GM12878 (cell line): ENCODE results near the gene CUTA. TPM values are rescaled to one million over a fixed set of nuclear protein-coding genes. Genes with fewer than 3 reads are reported as not detected.
A peak's percentile ranks its signal among the peaks of the same experiment; 100 is the strongest.

Experiments used
- ATAC-seq: fragments of 200-7000 bp; cut with Tn5 transposase; 3 replicates; pipeline ENCODE4 v1.9.1; 2020; ENCODE audit warnings: mild to moderate bottlenecking, moderate library complexity
- BruUV-seq: library from RNA; stranded (reverse); fragments of 400-500 nt; replicated peaks from 2 replicates; lab custom pipeline; 2021; lab: Mats Ljungman, UMichigan
- CTCF ChIA-PET: fragments of 300-600 bp; sonication (Branson Sonifier 250); formaldehyde crosslinking; extraction: SDS; loops from one replicate; lab custom pipeline; 2021; ENCODE audit warnings: inconsistent platforms; lab: Yijun Ruan, JAX
- POLR2A ChIA-PET: fragments of 350-600 bp; formaldehyde crosslinking; extraction: SDS; loops from one replicate; lab custom pipeline; 2021; ENCODE audit warnings: inconsistent platforms; lab: Charles Lee
- RAD21 ChIA-PET: fragments of 300-600 bp; sonication (Branson Sonifier 250); formaldehyde crosslinking; loops from one replicate; lab custom pipeline; 2023; ENCODE audit warnings: antibody characterized with exemption; ENCODE audit not compliant: unreplicated experiment; lab: Charles Lee
- SMC1A ChIA-PET: fragments of 300-600 bp; sonication (Branson Sonifier 250); formaldehyde crosslinking; loops from one replicate; lab custom pipeline; 2023; ENCODE audit not compliant: unreplicated experiment, uncharacterized antibody; lab: Charles Lee
- DNase-seq: peaks from one replicate; pipeline ENCODE4 v3.0.0-alpha.2; 2011; ENCODE audit warnings: low read depth, low spot score
- FAIRE-seq: peaks from 3 replicates; lab custom pipeline; 2011; peaks lifted over from hg19 to GRCh38; lab: Jason Lieb, UNC
- H2AFZ ChIP-seq: 2 replicates; pipeline ENCODE4 v1.6.0; 2011; ENCODE audit warnings: low read depth, low read length, control low read depth; ENCODE audit not compliant: control insufficient read depth
- H3K27ac ChIP-seq: 2 replicates; pipeline ENCODE4 v1.5.1; 2011; ENCODE audit warnings: control low read depth; ENCODE audit not compliant: control insufficient read depth, insufficient read depth
- H3K27me3 ChIP-seq, 2 experiments: replicated peaks in 1 of 2; 2 replicates each; pipeline versions ENCODE4 v1.6.0 to v1.6.1; 2011; ENCODE audit warnings: low read length in 1 of 2; ENCODE audit not compliant: control insufficient read depth in 2 of 2, insufficient read depth in 2 of 2
- H3K36me3 ChIP-seq, 2 experiments: 2 replicates each; pipeline ENCODE4 v1.5.1; 2011; ENCODE audit warnings: low read length in 1 of 2; ENCODE audit not compliant: control insufficient read depth in 2 of 2, insufficient read depth in 2 of 2
- H3K4me1 ChIP-seq: 2 replicates; pipeline ENCODE4 v1.6.1; 2011; ENCODE audit warnings: mild to moderate bottlenecking, low read length, moderate library complexity, mixed read lengths; ENCODE audit not compliant: control insufficient read depth, insufficient read depth
- H3K4me2 ChIP-seq: 2 replicates; pipeline ENCODE4 v1.6.0; 2011; ENCODE audit warnings: control low read depth; ENCODE audit not compliant: control insufficient read depth, insufficient read depth
- H3K4me3 ChIP-seq: fragments of 200-600 bp; sonication (generic); 2 replicates; pipeline ENCODE4 v1.5.1; 2016
- H3K79me2 ChIP-seq: 2 replicates; pipeline ENCODE4 v1.6.0; 2011; ENCODE audit warnings: low read length; ENCODE audit not compliant: control insufficient read depth, insufficient read depth
- H3K9ac ChIP-seq: 2 replicates; pipeline ENCODE4 v1.8.0; 2011; ENCODE audit warnings: low read length, control low read depth, mixed read lengths; ENCODE audit not compliant: control insufficient read depth, insufficient read depth
- H3K9me3 ChIP-seq: replicated peaks from 3 replicates; pipeline ENCODE4 v1.5.1; 2011; ENCODE audit warnings: mild to moderate bottlenecking, low read length; ENCODE audit not compliant: control insufficient read depth, insufficient read depth
- H4K20me1 ChIP-seq: 2 replicates; pipeline ENCODE4 v1.6.0; 2011; ENCODE audit not compliant: control insufficient read depth, insufficient read depth
- BCL11A ChIP-seq: IDR thresholded peaks from 2 replicates; pipeline ENCODE4 v1.6.1; 2011; ENCODE audit warnings: low read depth, low read length
- ETV6 ChIP-seq, 2 experiments: fragments of 450-650 bp in 1 of 2; IDR thresholded peaks in 1 of 2; conservative IDR thresholded peaks in 1 of 2; 2 replicates each; pipeline ENCODE4 v1.6.1; 2014; ENCODE audit warnings: antibody characterized with exemption in 1 of 2, borderline replicate concordance in 1 of 2, low read depth in 1 of 2, mild to moderate bottlenecking in 1 of 2, moderate library complexity in 1 of 2
- GATAD2B ChIP-seq: fragments of 450-650 bp; conservative IDR thresholded peaks from 2 replicates; pipeline ENCODE4 v1.6.1; 2017; ENCODE audit warnings: low read depth, mild to moderate bottlenecking, moderate library complexity
- IKZF1 ChIP-seq: fragments of 450-650 bp; conservative IDR thresholded peaks from 2 replicates; pipeline ENCODE4 v1.6.1; 2017; ENCODE audit warnings: antibody characterized with exemption, mild to moderate bottlenecking
- JUNB ChIP-seq: IDR thresholded peaks from 2 replicates; pipeline ENCODE4 v1.6.1; 2016; ENCODE audit warnings: antibody characterized with exemption, mild to moderate bottlenecking
- NFYB ChIP-seq: IDR thresholded peaks from 2 replicates; pipeline ENCODE4 v1.6.1; 2011; ENCODE audit warnings: low read depth, mild to moderate bottlenecking, low read length, improper control_type of control experiment, moderate library complexity; ENCODE audit not compliant: insufficient read depth
- NR2C1 ChIP-seq: fragments of 450-650 bp; IDR thresholded peaks from 2 replicates; pipeline ENCODE4 v1.6.1; 2017; ENCODE audit warnings: antibody characterized with exemption, mild to moderate bottlenecking, moderate library complexity
- PKNOX1 ChIP-seq: fragments of 450-650 bp; IDR thresholded peaks from 2 replicates; pipeline ENCODE4 v1.6.1; 2016; ENCODE audit warnings: mild to moderate bottlenecking
- SKIL ChIP-seq: fragments of 450-650 bp; IDR thresholded peaks from 2 replicates; pipeline ENCODE4 v1.6.1; 2017; ENCODE audit warnings: mild to moderate bottlenecking, low read depth, inconsistent platforms; ENCODE audit not compliant: poor library complexity, severe bottlenecking
- SMAD1 ChIP-seq: fragments of 450-650 bp; IDR thresholded peaks from 2 replicates; pipeline ENCODE4 v1.6.1; 2018; ENCODE audit warnings: mild to moderate bottlenecking, low read depth; ENCODE audit not compliant: partially characterized antibody
- SMARCA5 ChIP-seq: fragments of 450-650 bp; IDR thresholded peaks from 2 replicates; pipeline ENCODE4 v1.6.1; 2017; ENCODE audit warnings: mild to moderate bottlenecking
- SMC3 ChIP-seq: IDR thresholded peaks from 2 replicates; pipeline ENCODE4 v1.6.1; 2011; ENCODE audit warnings: low read length, improper control_type of control experiment, borderline replicate concordance
- SREBF1 ChIP-seq: IDR thresholded peaks from 2 replicates; pipeline ENCODE4 v1.6.1; 2012; ENCODE audit warnings: mild to moderate bottlenecking, low read length
- TBL1XR1 ChIP-seq: IDR thresholded peaks from 2 replicates; pipeline ENCODE4 v1.6.1; 2012; ENCODE audit warnings: low read depth, low read length, improper control_type of control experiment
- TCF3 ChIP-seq: IDR thresholded peaks from 2 replicates; pipeline ENCODE4 v1.6.1; 2012; ENCODE audit warnings: low read depth, mild to moderate bottlenecking, low read length, borderline replicate concordance; ENCODE audit not compliant: insufficient read depth
- ZBTB11 ChIP-seq: fragments of 450-650 bp; formaldehyde crosslinking; IDR thresholded peaks from 2 replicates; pipeline ENCODE4 v1.5.0; 2022; ENCODE audit warnings: mild to moderate bottlenecking, missing genetic modification characterization
- ZNF274 ChIP-seq: IDR thresholded peaks from one replicate; pipeline ENCODE4 v1.8.0; 2011; ENCODE audit not compliant: insufficient read length, insufficient read depth
- WGBS: methylation state at CpG from one replicate; pipeline ENCODE4 v1.1.6; 2016; ENCODE audit warnings: low lambda C conversion rate; ENCODE audit not compliant: insufficient replicate concordance, insufficient coverage; ENCODE audit errors: missing lambda C conversion rate; 5-methylcytosine and 5-hydroxymethylcytosine counted together
- in situ Hi-C: fragments of 300-500 bp; cut with MboI; formaldehyde crosslinking; loops from 9 replicates; pipeline ENCODE4 v1.14.3; 2018; ENCODE audit warnings: mixed read lengths
- intact Hi-C: fragments of 100-400 bp; cut with micrococcal nuclease; formaldehyde crosslinking; loops from one replicate; pipeline ENCODE4 v1.14.2; 2022; ENCODE audit not compliant: unreplicated experiment
- polyA plus RNA-seq, 11 experiments: library from polyadenylated mRNA; depleted of rRNA in 4 of 11; unstranded in 6 of 11; stranded (reverse) in 5 of 11; fragments of >200 nt; fragmentation: Nextera tagmentation in 4 of 11; fragmentation: Illumina TruSeq in 1 of 11; extraction: Ambion mirVana in 4 of 11; extraction: Trizol in 1 of 11; gene quantifications; 1 replicate in 1 of 11; 2 replicates in 10 of 11; pipeline versions ENCODE4 v1.2.1 to v1.2.3, GENCODE V29; 2011 to 2016; ENCODE audit warnings: inconsistent platforms in 2 of 11, missing spikeins in 2 of 11, low read depth in 1 of 11
- total RNA-seq, 4 experiments: library from RNA; depleted of rRNA in 3 of 4; stranded (reverse); fragments of >200 nt in 3 of 4; fragmentation: Illumina TruSeq in 1 of 4; extraction: Trizol in 1 of 4; gene quantifications; 2 replicates each; pipeline versions ENCODE4 v1.2.1 to v1.2.3, GENCODE V29; 2013 to 2021

The CUTA gene
- total and polyA plus RNA-seq, 10 of the 15 experiments (the other 5 are each of a cell fraction or from before 2014, with no cell fraction given) = 102 to 293 (median 189) TPM

GRCh38 chr6:33418690-33419291 is 884 bp upstream of the CUTA start:
- ChIA-PET POLR2A (interaction anchor here (0.6 to 2.2 kb wide), 10 partner anchors 12 to 160 kb away, joined by 3 to 11 read pairs (median 4); partner anchors contain the start of genes B3GALT4 and ZBTB9), RAD21 (interaction anchor here (0.8 to 1.9 kb wide), 9 partner anchors 9 to 160 kb away, joined by 3 to 8 read pairs (median 3); partner anchors contain the start of genes RPS18, VPS52 and ZBTB9), SMC1A (interaction anchor here (0.7 to 2.1 kb wide), 8 partner anchors 10 to 298 kb away, joined by 3 to 8 read pairs (median 4); partner anchors contain the start of gene B3GALT4), CTCF (interaction anchor here (0.5 to 5.3 kb wide), 12 partner anchors 7 to 189 kb away, joined by 3 to 25 read pairs (median 6); partner anchors contain the start of genes RPS18, VPS52, ZBTB22 and ZBTB9)
- DNase-seq (no peak), FAIRE-seq (no peak), ATAC-seq (peak; percentile 5)
- Histone ChIP-seq H3K36me3 (peaks cover 0 to 1% of the 10 kb centered on the region in 2 experiments; a peak in 2 of 4 replicates), H3K9ac (peak overlapping the region; percentile 73), H3K27ac (peak overlapping the region; percentile 97), H4K20me1 (no peaks in the 10 kb centered on the region; the same call in 1 of the 2 replicates), H3K9me3 (no peaks in the 10 kb centered on the region), H3K79me2 (peaks cover 30% of the 10 kb centered on the region), H3K4me2 (peak overlapping the region; percentile 100), H3K4me3 (peak overlapping the region; percentile 23; the same call in 1 of the 2 replicates), H3K4me1 (peaks cover 30% of the 10 kb centered on the region), H3K27me3 (no peaks in the 10 kb centered on the region; a peak in 2 of 4 replicates), H2AFZ (peak overlapping the region; percentile 77)
- WGBS = 2% methylated on average over 7 of the region's 8 CpGs
- TSS peak; percentile 83 for BruUV-seq
- intact Hi-C loops (loop anchor here (2.0 to 5.0 kb wide), 2 partner anchors 28 to 101 kb away; partner anchors contain the start of genes KIFC1 and ZBTB22), in situ Hi-C loops (no loop called here)
- no peak for TF ChIP-seq TCF3
- no peak for TF ChIP-seq BCL11A
- no peak for TF ChIP-seq NFYB
- peak; percentile 67; the same call in 1 of the 2 replicates for TF ChIP-seq SMARCA5
- no peak for TF ChIP-seq ZNF274
- no peak for TF ChIP-seq ZBTB11
- TF ChIP-seq TBL1XR1 = peak; percentile 56; the same call in 1 of the 2 replicates
- TF ChIP-seq IKZF1 = no peak; the same call in none of the 2 replicates
- no peak for TF ChIP-seq PKNOX1
- peak; percentile 6 for TF ChIP-seq SMAD1
- TF ChIP-seq SREBF1 = no peak
- TF ChIP-seq SKIL = no peak
- TF ChIP-seq JUNB = peak; percentile 58
- no peak for TF ChIP-seq SMC3
- TF ChIP-seq GATAD2B = no peak
- TF ChIP-seq NR2C1 = no peak
- TF ChIP-seq ETV6 (conservative IDR thresholded peaks at IDR 0.05 in 1 of 2, IDR thresholded peaks at IDR 0.05 in 1 of 2; ENCODE audit: borderline replicate concordance in 1 of 2, low read depth in 1 of 2) = no peak
